ENCODE data around the gene GLP2R.

Gene GLP2R

DNA sequence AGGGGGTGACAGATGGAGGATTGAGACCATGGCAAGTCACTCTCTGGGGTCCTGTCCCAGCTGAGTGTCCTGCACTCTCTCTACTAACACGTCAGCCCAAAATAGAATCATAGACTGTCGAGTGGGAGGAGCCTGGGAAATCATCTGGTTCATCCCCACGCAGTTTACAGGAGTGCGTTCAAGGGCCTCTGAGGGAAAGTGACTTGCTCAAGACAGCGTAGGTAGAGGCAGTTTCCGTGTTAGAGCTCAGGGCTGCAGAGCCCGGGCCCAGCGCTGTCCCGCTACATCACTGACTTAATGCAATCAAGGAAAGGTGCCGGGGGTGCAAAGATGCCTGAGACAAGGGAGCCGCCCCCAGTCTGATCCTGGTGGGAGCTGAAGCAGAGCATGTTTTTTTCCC is 14.2 kb upstream of the GLP2R start:
- in situ Hi-C loops (cut with HindIII; ENCODE audit: low sequenced_read_pairs) = no loop called here

DNA sequence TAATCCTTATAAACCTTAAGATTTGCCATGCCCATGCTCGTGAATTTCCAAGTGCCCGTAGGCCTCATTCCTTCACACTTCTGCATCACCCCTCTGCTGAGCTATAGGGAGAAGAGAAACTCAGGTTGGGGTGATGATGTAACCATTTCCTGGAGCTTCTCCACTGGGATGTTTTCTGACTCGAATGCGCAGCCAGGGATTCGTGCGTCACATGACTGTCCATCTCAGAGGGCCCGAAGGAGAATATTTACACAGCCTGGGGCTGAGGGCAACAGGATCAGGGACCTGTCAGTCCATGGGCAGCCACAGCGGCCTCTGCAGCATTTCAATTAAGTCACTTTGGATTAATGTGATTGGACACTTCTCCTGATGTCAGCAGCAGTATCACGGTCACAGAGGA is 12.6 kb upstream of the GLP2R start:
- in situ Hi-C loops (cut with HindIII; ENCODE audit: low sequenced_read_pairs) = no loop called here

DNA sequence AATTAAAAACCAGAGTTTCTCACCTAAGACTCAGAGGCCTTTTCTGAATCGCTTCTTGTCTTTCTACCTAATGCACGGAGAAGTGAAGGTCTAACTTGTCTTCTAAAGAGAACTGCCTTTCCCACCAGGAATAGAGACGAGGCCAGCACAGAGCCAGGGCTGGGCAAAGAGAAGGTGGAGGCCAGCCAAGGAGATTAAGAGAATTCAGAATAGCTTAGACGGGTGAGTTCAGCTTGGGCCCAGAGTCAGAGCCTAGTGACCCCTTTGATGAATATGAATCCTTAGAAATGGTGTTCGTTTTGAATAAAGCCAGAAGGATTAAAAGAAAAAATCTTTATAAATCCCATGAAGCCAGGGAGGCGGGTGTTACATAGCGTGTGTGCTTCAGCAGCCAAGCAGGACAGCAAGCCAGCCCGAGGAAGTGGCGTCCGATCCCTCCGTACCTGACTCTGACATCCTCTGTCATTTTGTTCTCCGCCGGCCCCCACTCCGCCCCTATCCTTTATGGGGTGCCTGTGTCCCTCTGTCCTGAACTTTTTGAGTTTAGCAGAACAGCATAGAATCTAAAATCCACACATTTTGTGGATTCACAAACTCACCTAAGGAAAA is 11.3 kb upstream of the GLP2R start:
- in situ Hi-C loops (cut with HindIII; ENCODE audit: low sequenced_read_pairs) = no loop called here

DNA sequence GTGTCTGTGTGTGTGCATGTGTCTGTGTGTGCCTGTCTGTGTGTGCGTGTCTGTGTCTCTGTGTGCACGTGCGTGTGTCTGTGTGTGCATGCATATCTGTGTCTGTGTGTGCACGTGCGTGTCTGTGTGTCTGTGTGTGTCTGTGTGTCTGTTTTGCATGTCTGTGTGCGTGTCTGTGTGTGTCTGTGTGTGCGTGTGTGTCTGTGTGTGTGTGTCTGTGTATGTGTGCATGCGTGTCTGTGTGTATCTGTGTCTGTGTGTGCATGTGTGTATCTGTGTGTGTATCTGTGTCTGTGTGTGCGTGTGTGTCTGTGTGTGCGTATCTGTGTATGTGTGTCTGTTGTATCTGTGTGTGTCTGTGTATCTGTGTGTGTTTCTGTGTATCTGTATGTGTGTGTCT is 9.3 kb upstream of the GLP2R start:
- in situ Hi-C loops (cut with HindIII; ENCODE audit: low sequenced_read_pairs) = no loop called here

DNA sequence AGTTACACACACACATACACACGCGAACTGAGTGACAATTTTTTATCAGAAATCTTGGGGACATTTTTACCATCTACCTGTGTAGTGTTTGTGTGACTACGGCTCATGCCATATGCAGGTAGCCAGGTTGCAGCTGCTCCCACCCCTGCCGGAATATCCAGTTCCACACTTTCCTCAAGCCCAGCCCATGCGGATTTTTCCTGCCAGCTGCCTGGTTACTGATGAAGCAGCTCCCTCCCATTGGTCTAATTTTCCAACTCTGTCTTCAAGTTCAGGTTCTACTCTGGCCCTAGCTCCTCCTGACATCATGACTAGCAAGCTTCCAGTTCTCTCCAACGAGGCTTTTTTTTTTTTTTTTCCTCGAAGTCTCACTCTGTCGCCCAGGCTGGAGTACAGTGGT is 8.6 kb upstream of the GLP2R start:
- in situ Hi-C loops (cut with HindIII; ENCODE audit: low sequenced_read_pairs) = no loop called here

DNA sequence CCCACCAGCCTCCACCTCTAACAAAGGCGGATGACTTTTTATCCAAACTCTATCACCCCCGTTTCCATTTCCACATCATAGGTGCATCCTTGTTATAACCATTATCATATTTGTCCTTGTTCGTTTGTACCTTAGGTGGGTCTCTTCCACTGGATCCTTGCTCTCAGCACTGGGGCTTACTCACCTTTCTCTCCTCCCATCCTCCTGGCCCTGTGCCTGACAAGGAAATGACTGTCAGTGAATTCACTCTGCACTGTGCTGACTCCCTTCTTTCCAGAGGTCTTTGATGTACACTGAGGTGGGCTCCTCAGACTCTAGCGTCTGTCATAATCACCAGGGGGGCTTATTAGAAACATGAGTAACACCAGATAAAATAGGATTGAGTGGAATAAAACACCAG is 7.0 kb upstream of the GLP2R start:
- in situ Hi-C loops (cut with HindIII; ENCODE audit: low sequenced_read_pairs) = no loop called here

DNA sequence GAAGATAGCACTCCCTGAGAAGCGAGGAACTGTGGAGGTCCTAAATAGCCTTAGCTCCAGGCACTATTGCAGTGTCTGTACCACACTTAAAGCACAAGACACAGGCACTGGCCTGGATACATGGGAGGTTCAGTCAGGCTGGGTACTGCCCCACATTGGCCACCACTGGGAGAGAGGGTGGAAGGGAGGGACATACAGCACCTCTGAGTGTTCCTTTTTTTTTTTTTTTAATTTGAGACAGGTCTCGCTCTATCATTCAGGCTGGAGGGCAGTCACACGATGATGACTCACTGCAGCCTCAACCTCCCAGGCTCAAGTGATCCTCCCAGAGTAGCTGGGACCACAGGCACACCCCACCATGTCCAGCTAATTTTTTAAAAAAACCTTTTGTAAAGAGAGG is 5.3 kb upstream of the GLP2R start:
- in situ Hi-C loops (cut with HindIII; ENCODE audit: low sequenced_read_pairs) = no loop called here

DNA sequence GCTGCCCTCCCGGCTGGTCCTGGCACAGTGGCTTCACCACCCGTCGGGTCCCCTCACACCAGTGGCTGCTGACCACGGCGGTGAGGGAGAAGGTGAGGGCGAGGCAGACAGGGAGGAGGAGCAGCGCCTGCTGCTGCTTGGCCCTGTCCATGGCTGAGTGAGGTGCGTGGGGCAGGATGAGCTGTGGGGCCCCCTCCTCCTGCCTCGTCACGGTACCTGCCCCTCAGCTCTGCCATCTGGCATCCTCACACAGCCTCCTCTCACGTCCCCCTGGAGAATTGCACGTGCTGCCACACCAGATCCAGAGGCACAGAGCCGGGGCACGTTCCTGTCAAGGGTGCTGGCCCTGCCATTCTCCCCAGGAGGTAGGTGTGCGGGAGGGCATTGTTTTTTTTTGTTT is 3.8 kb upstream of the GLP2R start, which contains the start of gene GSG1L2:
TSS of gene GSG1L2 (minus strand) at position 159 of the 400 bp plus-strand sequence. CDS start at position 151, 8 bp downstream.
- in situ Hi-C loops (cut with HindIII; ENCODE audit: low sequenced_read_pairs) = no loop called here

DNA sequence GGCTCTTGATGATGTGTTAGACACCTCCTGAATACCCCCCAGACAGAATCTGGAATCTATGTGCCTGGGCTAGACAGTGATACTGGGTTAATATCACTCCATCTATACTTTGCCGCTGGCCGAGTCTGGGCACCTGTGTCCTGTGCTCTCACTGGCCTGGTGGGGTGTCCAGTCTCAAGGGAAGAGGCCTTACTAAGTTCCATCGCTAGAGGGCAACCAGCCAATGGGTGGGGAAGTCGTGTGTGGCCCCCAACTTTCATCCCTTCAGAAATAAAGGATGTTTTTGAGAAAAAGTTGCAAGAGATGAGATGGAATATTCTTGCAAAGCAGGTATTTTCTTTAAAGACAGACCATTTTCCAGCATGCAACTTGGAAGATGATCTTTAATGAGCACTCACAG is 1.6 kb upstream of the GLP2R start:
- in situ Hi-C loops (cut with HindIII; ENCODE audit: low sequenced_read_pairs) = no loop called here

DNA sequence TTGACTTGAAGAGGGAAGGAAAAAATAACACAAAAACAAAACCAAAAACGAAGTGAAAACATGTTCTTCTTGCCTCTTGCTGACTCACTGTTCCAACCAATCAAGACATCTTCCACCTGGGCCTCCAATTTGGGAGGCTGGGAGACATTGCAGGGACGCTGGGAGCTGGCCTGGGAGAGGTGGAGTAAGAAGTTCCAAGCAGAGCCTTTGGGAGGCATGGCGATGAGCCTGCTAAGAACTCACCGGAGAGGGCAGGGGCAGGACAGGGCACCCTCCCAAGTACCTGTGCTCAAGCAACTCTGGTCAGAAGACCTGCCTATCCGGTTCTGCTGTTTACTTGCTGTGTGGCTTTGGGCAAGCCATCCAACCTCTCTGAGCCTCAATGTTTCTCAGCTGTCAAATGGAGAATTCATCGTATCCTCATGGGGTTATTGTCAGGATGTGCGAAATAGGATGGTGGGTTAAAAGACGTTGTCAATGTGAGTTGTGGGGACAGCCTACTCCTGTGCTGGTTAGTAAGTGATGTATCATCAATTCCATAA is 856 bp upstream of the GLP2R start:
- in situ Hi-C loops (cut with HindIII; ENCODE audit: low sequenced_read_pairs) = loop anchor here (5.0 kb wide), 1 partner anchor 67 kb away; no protein-coding TSS in a partner anchor

DNA sequence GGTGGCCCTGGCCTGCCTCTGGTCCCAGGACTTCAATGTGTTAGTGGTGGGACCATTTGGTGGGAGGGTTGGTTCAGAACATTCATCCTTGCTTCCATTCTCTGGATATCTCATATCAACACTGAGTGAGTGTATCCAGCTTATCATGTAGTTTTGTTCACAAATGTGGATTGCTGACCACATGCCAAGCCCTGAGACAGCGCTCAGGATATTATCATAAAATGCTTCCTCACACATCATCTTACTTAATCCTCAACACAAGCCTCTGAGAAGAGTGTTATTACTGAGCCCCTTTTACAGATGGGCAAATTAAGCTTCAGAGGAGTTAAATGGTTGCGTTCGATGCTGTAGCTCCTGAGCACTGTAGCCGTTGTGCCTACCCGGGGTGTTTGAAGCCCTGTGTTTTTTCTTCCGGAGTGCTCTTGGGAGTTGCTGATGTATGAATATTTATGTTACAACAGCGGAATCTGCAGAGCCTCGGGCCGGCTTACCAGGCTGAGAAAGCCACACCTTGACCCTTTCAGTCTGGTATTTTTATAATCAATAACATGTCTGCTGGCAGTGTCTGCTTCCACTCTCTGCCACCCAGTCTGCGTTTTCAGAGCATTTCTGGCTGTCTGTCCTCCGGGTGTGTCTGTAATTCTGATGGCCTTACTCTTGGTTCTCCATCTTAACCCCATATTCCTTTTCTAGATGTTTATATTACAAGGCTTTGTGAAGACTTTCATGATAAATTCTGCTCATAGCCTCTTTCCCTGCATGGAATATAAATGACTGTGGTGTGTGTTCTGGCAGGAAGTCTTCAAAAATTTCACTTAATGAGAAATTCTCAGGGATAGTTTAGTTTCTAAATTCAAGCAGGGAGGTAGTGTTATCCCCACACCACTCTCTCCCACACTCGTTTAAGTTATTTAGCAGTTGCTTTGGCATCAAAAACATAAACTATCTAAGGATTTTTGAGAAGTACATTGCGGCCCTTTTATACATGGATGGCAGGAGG is 2.9 kb downstream of the GLP2R start:
- in situ Hi-C loops (cut with HindIII; ENCODE audit: low sequenced_read_pairs) = loop anchor here (5.0 kb wide), 1 partner anchor 64 kb away; no protein-coding TSS in a partner anchor

DNA sequence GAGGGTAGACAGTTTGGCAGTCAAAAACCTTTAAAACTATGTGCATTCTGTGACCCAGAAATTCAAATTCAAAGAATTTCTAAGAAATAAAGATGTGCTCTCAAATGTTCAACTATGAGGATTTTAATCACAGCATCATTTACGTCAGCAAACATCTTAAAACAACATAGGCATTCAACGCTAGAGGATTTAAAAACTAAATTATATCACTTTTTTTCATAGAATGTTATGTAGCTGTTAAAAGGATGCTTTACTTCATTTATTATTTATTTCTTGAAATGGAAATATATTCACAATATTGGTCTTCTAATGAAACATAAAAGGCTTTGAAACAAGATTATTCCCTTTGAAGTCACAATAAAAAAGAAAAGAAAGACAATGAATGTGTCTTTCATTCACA is 3.6 kb downstream of the GLP2R start:
- in situ Hi-C loops (cut with HindIII; ENCODE audit: low sequenced_read_pairs) = loop anchor here (5.0 kb wide), 1 partner anchor 63 kb away; no protein-coding TSS in a partner anchor

DNA sequence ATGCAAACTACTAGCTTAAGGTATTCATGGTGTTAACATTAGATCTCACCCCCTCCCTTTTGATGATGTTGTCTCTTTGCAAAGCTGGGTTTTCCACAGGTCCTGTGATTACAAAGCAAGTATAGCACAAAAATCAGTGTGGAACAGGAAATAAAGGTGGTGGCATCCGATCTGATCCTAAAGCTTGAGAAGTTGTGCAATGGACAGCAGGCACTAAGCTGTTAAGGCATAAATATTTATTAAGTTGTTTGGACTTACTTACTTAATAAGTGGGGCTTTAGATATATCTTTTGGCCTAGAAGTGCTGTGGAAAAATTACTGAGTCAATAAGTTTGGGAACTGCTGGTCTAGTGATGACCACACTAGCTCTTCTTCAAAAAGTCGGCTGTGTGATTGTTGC is 5.0 kb downstream of the GLP2R start:
- in situ Hi-C loops (cut with HindIII; ENCODE audit: low sequenced_read_pairs) = no loop called here

DNA sequence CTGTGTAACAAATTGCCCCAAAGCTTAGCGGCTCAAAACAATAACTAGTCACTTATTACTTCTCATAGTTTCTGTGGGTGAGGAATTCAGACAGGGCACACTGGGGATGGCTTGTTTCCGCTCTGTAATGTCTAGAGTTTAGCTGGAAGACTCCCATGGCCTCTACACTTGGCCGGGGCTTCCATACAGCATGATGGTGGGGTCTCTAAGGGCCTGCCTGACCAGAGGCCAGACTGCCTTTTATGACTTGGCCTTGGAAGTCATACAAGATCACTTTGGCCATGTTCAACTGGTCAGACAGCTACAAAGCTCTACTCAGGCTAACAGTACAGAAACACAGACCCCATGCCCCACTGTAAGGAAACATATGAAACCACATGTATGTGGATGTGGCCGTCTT is 8.2 kb downstream of the GLP2R start:
- in situ Hi-C loops (cut with HindIII; ENCODE audit: low sequenced_read_pairs) = no loop called here

DNA sequence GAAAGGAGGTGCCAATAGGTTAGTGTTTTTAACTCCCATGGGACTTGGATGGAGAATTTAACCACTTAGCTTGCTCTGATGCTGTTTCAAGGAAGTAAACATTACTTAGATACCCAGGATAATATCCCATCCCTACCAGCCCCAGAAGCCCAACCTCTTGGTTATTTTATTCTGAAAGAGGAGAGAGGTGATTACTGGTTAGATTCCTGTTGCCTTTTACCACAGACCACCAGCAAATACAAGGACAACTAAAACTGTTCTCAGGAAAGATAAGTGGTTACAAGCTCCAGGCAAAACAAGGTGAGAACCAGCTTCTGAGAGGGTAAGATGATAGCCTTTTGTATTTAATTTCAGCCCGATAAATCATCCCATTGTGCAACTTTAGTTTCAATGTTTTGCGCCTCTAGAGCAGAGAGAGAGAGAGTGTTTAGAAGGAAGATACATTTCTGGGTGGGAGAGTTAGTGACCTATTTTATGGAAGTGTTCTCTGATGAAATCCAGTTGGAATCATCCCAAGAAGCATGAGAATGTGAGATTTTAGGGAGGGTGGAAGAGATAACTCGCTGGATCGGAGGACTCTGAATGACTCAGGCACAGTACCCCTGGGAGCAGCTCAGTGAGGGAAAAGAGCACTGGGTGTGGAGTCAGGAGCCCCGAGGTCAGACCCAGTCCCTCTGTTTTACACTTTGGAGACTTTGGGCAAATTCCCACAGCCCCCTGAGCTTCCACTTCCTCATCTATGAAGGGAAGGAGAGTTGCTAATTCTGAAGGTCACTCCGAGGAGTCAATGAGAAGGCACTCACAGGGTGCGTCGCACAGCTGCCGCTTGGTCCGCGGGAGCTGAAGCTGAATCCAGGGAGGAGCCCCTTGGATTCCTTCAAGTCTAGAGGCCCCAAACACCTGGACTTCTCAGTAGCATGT is 12.1 kb downstream of the GLP2R start:
- in situ Hi-C loops (cut with HindIII; ENCODE audit: low sequenced_read_pairs) = loop anchor here (5.0 kb wide), 1 partner anchor 66 kb away; no protein-coding TSS in a partner anchor

DNA sequence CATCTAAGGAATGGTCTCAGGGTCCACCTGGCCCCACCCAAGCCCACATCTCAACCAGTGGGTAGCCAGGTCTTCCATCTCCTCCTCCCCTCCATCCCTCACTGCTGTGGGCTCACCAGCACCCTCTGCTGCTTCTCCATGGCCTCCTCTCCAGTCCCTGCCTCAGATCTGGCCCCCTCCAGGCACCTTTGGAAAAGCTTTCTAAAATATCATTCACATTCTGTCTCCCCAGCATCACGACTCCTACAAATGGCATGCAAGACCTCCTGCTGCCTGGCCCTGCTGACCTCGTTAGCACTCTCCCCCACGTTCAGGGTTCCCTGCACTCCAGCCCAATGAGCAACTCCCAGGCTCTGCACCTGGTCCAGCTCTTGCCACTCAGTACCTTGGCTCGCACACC is 13.7 kb downstream of the GLP2R start:
- in situ Hi-C loops (cut with HindIII; ENCODE audit: low sequenced_read_pairs) = loop anchor here (5.0 kb wide), 1 partner anchor 67 kb away; no protein-coding TSS in a partner anchor

DNA sequence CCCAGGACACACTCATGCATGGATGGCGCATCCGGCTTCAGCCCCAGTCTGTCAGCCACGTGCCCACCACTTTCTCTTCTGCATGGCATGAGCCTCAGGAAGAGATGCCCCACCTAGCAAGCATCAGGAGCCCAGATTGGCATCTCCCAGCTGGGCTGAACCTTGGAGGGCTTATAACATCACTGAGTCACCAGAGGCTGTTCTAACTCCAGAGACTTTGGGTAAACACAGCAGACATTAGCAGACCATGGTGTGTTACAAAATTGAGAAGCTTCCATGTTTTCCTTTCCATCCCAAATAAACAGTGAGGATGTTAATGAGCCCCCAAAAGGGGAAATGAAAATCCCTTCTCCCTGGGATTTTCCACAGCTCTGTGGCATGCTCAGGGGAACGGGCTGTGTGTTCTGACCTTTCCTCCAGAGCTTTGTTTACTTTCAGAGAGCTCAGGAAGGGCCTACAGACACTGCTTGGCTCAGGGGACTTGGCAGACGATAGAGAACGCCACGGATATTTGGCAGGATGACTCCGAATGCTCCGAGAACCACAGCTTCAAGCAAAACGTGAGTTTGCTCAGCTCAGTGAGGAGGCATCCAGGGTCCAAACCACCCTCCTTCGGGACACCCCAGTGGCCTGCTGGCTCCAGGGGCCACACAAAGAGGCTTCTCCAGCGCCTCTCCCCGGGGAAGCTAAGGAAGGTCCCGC is 16.5 kb downstream of the GLP2R start:
- in situ Hi-C loops (cut with HindIII; ENCODE audit: low sequenced_read_pairs) = no loop called here

DNA sequence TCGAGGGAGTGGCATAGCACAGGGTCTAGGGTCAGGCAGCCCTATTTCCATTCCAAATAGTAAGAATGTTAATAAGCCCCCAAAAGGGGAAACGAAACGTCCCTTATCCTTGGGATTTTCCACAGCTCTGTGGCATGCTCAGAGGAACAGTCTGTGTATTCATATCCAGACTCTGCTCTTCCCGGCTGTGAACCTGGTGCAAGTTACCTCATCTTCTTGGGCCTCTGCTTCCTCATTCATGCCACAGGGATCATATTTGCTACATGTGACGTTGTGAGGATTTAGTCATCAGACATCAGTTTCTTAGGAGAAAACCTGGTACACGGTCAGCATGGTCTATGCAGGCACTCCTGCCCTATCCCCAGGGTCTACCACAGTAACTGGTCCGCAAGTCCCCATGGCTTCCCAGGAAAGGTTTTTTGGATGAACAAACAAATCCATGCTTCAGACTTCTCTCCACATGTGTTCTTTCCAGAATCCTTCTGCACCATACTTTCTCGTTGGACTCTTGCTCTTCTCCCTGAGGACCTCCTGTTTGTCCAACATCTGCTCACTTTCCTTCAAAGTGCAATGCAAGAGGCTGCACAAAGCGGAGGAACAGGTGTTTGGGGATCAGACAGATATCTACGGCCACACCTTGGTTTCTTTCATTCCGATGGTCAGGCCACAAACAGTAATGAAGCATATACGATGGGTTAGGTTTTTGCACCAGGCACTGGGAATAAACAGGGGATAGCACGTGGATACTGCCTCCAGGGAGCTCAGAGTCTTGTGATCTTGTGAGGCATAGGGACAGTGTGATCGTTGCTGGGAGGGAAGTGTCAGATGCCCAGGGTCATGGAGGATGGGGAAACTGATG is 17.7 kb downstream of the GLP2R start:
- in situ Hi-C loops (cut with HindIII; ENCODE audit: low sequenced_read_pairs) = no loop called here

DNA sequence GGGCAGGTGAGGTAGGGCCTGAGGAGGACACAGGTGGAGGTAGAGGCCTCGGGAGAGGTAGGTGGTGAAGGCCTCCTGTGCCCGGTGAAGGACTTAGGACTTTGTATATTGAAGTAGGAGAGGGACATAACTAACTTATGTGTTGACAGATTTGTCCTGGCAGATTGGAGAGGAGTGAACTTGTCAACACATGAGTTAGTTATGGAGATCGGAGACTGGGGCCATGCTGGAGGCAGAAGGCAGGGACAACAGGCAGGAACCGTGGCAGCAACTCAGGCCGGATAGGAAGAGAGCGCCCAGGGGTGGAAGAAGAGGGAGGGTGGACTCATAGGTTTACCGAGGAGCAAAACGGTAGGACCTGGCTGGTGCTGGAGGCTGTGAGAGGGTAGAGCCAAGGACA is 18.4 kb downstream of the GLP2R start:
- in situ Hi-C loops (cut with HindIII; ENCODE audit: low sequenced_read_pairs) = no loop called here
